Mesenchymal stem cell (in vitro differentiated cells and primary cell): Measurements from ENCODE around the gene STRIP2. TPM values are rescaled to one million over a fixed set of nuclear protein-coding genes. Genes with fewer than 3 reads are reported as not detected.

Source experiments
- DNase-seq: peaks from one replicate; pipeline ENCODE4 v3.0.0-alpha.2; 2013
- H2AFZ ChIP-seq: one replicate; pipeline ENCODE4 v1.6.1; 2013; ENCODE audit warnings: low read depth, mild to moderate bottlenecking, control low read depth, inconsistent platforms, low read length, moderate library complexity
- H2AK5ac ChIP-seq: 2 replicates; pipeline ENCODE4 v1.6.1; 2013; ENCODE audit warnings: low read length, moderate library complexity, mild to moderate bottlenecking, inconsistent platforms; ENCODE audit not compliant: severe bottlenecking
- H2BK120ac ChIP-seq: one replicate; pipeline ENCODE4 v1.6.1; 2013; ENCODE audit warnings: low read depth, mild to moderate bottlenecking, inconsistent platforms, low read length, moderate library complexity
- H2BK12ac ChIP-seq, 2 experiments: one replicate each; pipeline ENCODE4 v1.6.1; 2013; ENCODE audit warnings: inconsistent platforms in 2 of 2, low read length in 2 of 2, mild to moderate bottlenecking in 2 of 2, moderate library complexity in 2 of 2, control low read depth in 1 of 2
- H2BK15ac ChIP-seq: one replicate; pipeline ENCODE4 v1.6.1; 2013; ENCODE audit warnings: mild to moderate bottlenecking, low read depth, inconsistent platforms; ENCODE audit not compliant: poor library complexity, severe bottlenecking
- H2BK5ac ChIP-seq: 2 replicates; pipeline ENCODE4 v1.6.1; 2013; ENCODE audit warnings: low read depth, mild to moderate bottlenecking, low read length, control low read depth, inconsistent platforms; ENCODE audit not compliant: poor library complexity, severe bottlenecking
- H3K14ac ChIP-seq, 2 experiments: one replicate each; pipeline ENCODE4 v1.6.1; 2013; ENCODE audit warnings: inconsistent platforms in 2 of 2, low read length in 2 of 2, control low read depth in 1 of 2, mild to moderate bottlenecking in 1 of 2, moderate library complexity in 1 of 2
- H3K18ac ChIP-seq, 2 experiments: one replicate each; pipeline ENCODE4 v1.6.1; 2013; ENCODE audit warnings: inconsistent platforms in 2 of 2, low read length in 2 of 2, control low read depth in 1 of 2, low read depth in 1 of 2, mild to moderate bottlenecking in 1 of 2
- H3K23ac ChIP-seq, 2 experiments: one replicate each; pipeline ENCODE4 v1.6.1; 2013; ENCODE audit warnings: inconsistent platforms in 2 of 2, low read length in 2 of 2, mild to moderate bottlenecking in 2 of 2, moderate library complexity in 2 of 2, control low read depth in 1 of 2
- H3K27ac ChIP-seq: 2 replicates; pipeline ENCODE4 v1.5.1; 2013; ENCODE audit warnings: mild to moderate bottlenecking, moderate library complexity, low read length, control low read depth, inconsistent platforms; ENCODE audit not compliant: poor library complexity, severe bottlenecking
- H3K27me3 ChIP-seq, 2 experiments: 2 replicates each; pipeline versions ENCODE4 v1.6.1 to v1.7.0; 2013; ENCODE audit warnings: low read length in 2 of 2, mild to moderate bottlenecking in 2 of 2, moderate library complexity in 2 of 2, control low read depth in 1 of 2, inconsistent platforms in 1 of 2; ENCODE audit not compliant: control insufficient read depth in 1 of 2, insufficient read depth in 1 of 2
- H3K36me3 ChIP-seq, 2 experiments: 2 replicates each; pipeline versions ENCODE4 v1.6.1 to v1.7.0; 2013; ENCODE audit warnings: low read length in 2 of 2, control low read depth in 1 of 2, inconsistent platforms in 1 of 2, low read depth in 1 of 2, mild to moderate bottlenecking in 1 of 2; ENCODE audit not compliant: insufficient read depth in 2 of 2, control insufficient read depth in 1 of 2
- H3K4ac ChIP-seq, 2 experiments: one replicate each; pipeline ENCODE4 v1.6.1; 2013; ENCODE audit warnings: inconsistent platforms in 2 of 2, low read length in 2 of 2, mild to moderate bottlenecking in 2 of 2, moderate library complexity in 2 of 2, control low read depth in 1 of 2, low read depth in 1 of 2
- H3K4me1 ChIP-seq: 2 replicates; pipeline ENCODE4 v1.6.1; 2013; ENCODE audit warnings: low read depth, low read length, control low read depth; ENCODE audit not compliant: control insufficient read depth, insufficient read depth
- H3K4me2 ChIP-seq: 2 replicates; pipeline ENCODE4 v1.6.1; 2013; ENCODE audit warnings: low read length, mild to moderate bottlenecking, inconsistent platforms; ENCODE audit not compliant: poor library complexity, severe bottlenecking
- H3K4me3 ChIP-seq, 2 experiments: 2 replicates each; pipeline versions ENCODE4 v1.5.1 to v1.7.0; 2013; ENCODE audit warnings: low read length in 2 of 2, mild to moderate bottlenecking in 2 of 2, control low read depth in 1 of 2, low read depth in 1 of 2; ENCODE audit not compliant: insufficient read depth in 1 of 2
- H3K79me1 ChIP-seq: replicated peaks from 2 replicates; pipeline ENCODE4 v1.6.1; 2013; ENCODE audit warnings: mild to moderate bottlenecking, control low read depth, low read length, inconsistent platforms; ENCODE audit not compliant: poor library complexity, severe bottlenecking
- H3K9ac ChIP-seq: 2 replicates; pipeline ENCODE4 v1.7.0; 2013; ENCODE audit warnings: mild to moderate bottlenecking, low read length, moderate library complexity
- H3K9me3 ChIP-seq: 2 replicates; pipeline ENCODE4 v1.7.0; 2013; ENCODE audit warnings: mild to moderate bottlenecking, low read length; ENCODE audit not compliant: control insufficient read depth
- H4K8ac ChIP-seq: one replicate; pipeline ENCODE4 v1.6.1; 2013; ENCODE audit warnings: inconsistent platforms, mild to moderate bottlenecking, low read length, moderate library complexity
- H4K91ac ChIP-seq: one replicate; pipeline ENCODE4 v1.6.1; 2013; ENCODE audit warnings: mild to moderate bottlenecking, low read length, inconsistent platforms
- WGBS: methylation state at CpG from one replicate; pipeline ENCODE4 v1.1.7; 2013; ENCODE audit warnings: mixed read lengths; 5-methylcytosine and 5-hydroxymethylcytosine counted together
- polyA plus RNA-seq, 2 experiments: library from polyadenylated mRNA; stranded (reverse); fragments of 200-250 nt; gene quantifications; one replicate each; pipeline ENCODE4 v1.2.3, GENCODE V29; 2013

The STRIP2 gene, protein sequence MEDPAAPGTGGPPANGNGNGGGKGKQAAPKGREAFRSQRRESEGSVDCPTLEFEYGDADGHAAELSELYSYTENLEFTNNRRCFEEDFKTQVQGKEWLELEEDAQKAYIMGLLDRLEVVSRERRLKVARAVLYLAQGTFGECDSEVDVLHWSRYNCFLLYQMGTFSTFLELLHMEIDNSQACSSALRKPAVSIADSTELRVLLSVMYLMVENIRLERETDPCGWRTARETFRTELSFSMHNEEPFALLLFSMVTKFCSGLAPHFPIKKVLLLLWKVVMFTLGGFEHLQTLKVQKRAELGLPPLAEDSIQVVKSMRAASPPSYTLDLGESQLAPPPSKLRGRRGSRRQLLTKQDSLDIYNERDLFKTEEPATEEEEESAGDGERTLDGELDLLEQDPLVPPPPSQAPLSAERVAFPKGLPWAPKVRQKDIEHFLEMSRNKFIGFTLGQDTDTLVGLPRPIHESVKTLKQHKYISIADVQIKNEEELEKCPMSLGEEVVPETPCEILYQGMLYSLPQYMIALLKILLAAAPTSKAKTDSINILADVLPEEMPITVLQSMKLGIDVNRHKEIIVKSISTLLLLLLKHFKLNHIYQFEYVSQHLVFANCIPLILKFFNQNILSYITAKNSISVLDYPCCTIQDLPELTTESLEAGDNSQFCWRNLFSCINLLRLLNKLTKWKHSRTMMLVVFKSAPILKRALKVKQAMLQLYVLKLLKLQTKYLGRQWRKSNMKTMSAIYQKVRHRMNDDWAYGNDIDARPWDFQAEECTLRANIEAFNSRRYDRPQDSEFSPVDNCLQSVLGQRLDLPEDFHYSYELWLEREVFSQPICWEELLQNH
- 0.76 TPM for polyA plus RNA-seq (2013, experiment 1 of 2)
- polyA plus RNA-seq (2013, experiment 2 of 2), result 0.93 TPM

DNA sequence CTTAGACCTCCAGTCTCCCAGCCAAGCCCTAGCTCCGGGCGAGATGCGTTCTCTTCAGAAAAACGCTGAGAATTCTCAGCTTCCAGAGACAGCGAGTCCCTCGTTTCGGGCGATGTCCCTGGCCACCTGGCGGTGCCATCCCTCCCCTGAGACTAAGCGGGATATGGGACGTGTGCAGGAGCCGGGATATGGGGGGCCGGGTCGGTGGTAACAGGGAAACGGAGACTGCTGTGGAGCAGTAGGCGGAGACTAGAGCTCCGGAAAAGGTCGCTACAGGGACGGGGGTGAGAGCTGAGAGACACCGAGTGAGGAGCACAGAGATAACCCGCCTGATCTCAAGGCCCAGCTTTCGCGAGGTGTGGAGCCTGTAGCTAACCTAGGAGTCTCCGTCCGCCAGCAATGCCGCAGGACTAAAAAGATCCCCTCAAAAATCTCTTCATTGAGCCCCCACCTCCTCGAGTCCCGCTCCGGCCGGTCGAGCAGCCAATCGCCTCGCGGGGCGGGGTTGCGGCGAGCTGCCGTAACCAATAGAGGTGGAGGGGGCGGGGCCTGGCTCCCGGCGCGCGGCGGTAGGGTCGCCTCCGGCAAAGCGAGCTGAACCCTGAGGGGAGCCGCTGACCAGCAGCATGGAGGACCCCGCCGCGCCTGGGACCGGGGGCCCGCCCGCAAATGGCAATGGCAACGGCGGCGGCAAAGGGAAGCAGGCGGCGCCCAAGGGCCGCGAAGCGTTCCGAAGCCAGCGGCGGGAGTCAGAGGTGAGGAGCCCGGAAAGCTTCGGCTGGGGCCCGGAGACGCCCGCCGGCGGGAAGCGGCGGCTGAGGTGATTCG, at the start of gene STRIP2:
Gene STRIP2 (plus strand): TSS at position 586 of the 828 bp plus-strand sequence. CDS start 41 bp downstream, at position 627.
- WGBS, result under 1% methylated on average over 68 of the region's 75 CpGs
- Histone ChIP-seq H2BK12ac (no peak within 1 kb of the TSS), H2AFZ (peak within 1 kb of the TSS; percentile 67), H2BK5ac (no peak within 1 kb of the TSS), H3K27ac (no peak within 1 kb of the TSS), H2AK5ac (no peak within 1 kb of the TSS), H4K8ac (peak within 1 kb of the TSS; percentile 30), H3K14ac (no peak within 1 kb of the TSS), H4K91ac (no peak within 1 kb of the TSS), H3K23ac (no peak within 1 kb of the TSS), H3K79me1 (peaks cover 3% of the 10 kb centered on the region), H3K9ac (peak within 1 kb of the TSS; percentile 87), H2BK120ac (no peak within 1 kb of the TSS), H3K36me3 (no peaks in the 10 kb centered on the region), H3K4me1 (peaks cover 7% of the 10 kb centered on the region), H3K27me3 (peaks cover 8 to 21% of the 10 kb centered on the region in 2 experiments), H2BK15ac (peak within 1 kb of the TSS; percentile 86), H3K4me2 (peak within 1 kb of the TSS; percentile 86), H3K18ac (peak within 1 kb of the TSS; percentile 31 to 39), H3K4me3 (peak within 1 kb of the TSS; percentile 89 to 91), H3K9me3 (no peaks in the 10 kb centered on the region), H3K4ac (no peak within 1 kb of the TSS)
- DNase-seq, result peak; percentile 89

DNA sequence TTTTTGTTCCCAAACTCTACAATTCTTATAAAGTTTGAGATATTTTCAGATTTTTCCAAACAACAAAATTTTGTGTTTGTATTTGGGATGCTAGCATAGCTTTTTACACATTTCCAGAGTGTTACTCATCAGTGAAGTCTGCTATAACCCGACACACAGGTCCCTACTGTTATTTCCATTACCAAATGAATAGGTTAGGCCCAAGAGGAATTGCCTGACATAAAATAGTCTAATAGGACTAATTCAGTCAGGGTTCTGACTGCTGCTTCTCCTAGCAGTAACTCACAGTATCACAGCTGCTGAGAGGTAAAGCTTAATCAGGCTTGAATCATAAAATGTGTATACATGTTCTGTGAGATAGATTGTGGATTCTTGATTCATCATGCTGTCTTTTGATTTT, 49.1 kb upstream of the STRIP2 start:
- Histone ChIP-seq H3K4me2 (no peak overlapping the region), H3K4me1 (no peaks in the 10 kb centered on the region), H3K23ac (no peak overlapping the region), H4K91ac (no peak overlapping the region), H3K4me3 (no peak overlapping the region), H3K9ac (no peak overlapping the region), H3K9me3 (no peaks in the 10 kb centered on the region), H3K27ac (no peak overlapping the region), H2BK12ac (no peak overlapping the region), H2BK15ac (no peak overlapping the region), H3K4ac (no peak overlapping the region), H2BK5ac (no peak overlapping the region), H2BK120ac (no peak overlapping the region), H3K27me3 (no peaks in the 10 kb centered on the region), H3K18ac (no peak overlapping the region), H2AK5ac (no peak overlapping the region), H4K8ac (no peak overlapping the region), H2AFZ (no peak overlapping the region), H3K36me3 (peaks cover 0 to 3% of the 10 kb centered on the region in 2 experiments), H3K79me1 (no peaks in the 10 kb centered on the region), H3K14ac (no peak overlapping the region)
- no peak for DNase-seq
- WGBS, result no CpG with 5 or more reads among the region's 1 CpG

DNA sequence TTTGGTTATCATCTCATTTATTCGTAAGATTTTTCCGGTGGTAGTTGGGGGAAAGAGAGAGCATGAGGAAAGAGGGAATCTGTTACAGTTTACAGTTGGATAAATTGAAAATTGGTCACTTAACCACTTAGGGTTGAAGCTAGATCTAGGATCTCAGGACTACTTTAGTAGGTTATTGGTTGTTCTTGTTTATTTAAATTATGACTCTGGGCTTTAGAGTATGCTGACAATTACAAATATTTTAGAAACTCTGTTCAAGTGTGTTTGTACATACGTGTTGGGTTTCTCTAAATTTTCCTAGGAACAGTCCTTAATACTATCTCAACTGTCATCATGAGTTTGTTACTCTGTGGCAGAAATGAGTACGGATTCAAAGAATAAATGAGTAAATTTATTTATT, 48.6 kb upstream of the STRIP2 start:
- Histone ChIP-seq H3K18ac (no peak overlapping the region), H3K4ac (no peak overlapping the region), H2AFZ (no peak overlapping the region), H3K9ac (no peak overlapping the region), H3K4me3 (no peak overlapping the region), H3K14ac (no peak overlapping the region), H4K8ac (no peak overlapping the region), H3K4me1 (no peaks in the 10 kb centered on the region), H3K27ac (no peak overlapping the region), H3K36me3 (peaks cover 0 to 6% of the 10 kb centered on the region in 2 experiments), H3K23ac (no peak overlapping the region), H3K79me1 (no peaks in the 10 kb centered on the region), H2BK120ac (no peak overlapping the region), H3K4me2 (no peak overlapping the region), H2BK15ac (no peak overlapping the region), H2AK5ac (no peak overlapping the region), H3K27me3 (no peaks in the 10 kb centered on the region), H2BK5ac (no peak overlapping the region), H3K9me3 (no peaks in the 10 kb centered on the region), H2BK12ac (no peak overlapping the region), H4K91ac (no peak overlapping the region)
- WGBS, result 97% methylated on average over 2 of the region's 4 CpGs
- no peak for DNase-seq
